ENCODE data around the gene PEAR1.

PEAR1 gene

GRCh38 chr1:156903328-156904091 lies 10.0 kb downstream of the PEAR1 start:
- DNase-seq: no peak

- DNase-seq: no peak
Observed at GRCh38 chr1:156904187-156904959, 10.9 kb downstream of the PEAR1 start.

- no peak for DNase-seq
Observed at GRCh38 chr1:156905176-156905575, 11.7 kb downstream of the PEAR1 start.

- DNase-seq: peak; percentile 47
Observed at GRCh38 chr1:156905651-156906050, 12.1 kb downstream of the PEAR1 start.

GRCh38 chr1:156906206-156906906 lies 12.8 kb downstream of the PEAR1 start:
- no peak for DNase-seq

GRCh38 chr1:156908541-156908940 lies 15.0 kb downstream of the PEAR1 start:
- DNase-seq: no peak

GRCh38 chr1:156908955-156909354 lies 15.4 kb downstream of the PEAR1 start:
- no peak for DNase-seq

- DNase-seq: no peak
Observed at GRCh38 chr1:156909671-156910070, 16.2 kb downstream of the PEAR1 start.

GRCh38 chr1:156910309-156910782 lies 16.8 kb downstream of the PEAR1 start:
- peak; percentile 45 for DNase-seq

- peak; percentile 40 for DNase-seq
Observed at GRCh38 chr1:156911577-156912298, 18.2 kb downstream of the PEAR1 start.

- DNase-seq: no peak
Observed at GRCh38 chr1:156912310-156912709, 18.8 kb downstream of the PEAR1 start.

GRCh38 chr1:156912861-156913808 lies 19.6 kb downstream of the PEAR1 start:
- no peak for DNase-seq

GRCh38 chr1:156913809-156914387 lies 20.4 kb downstream of the PEAR1 start:
- DNase-seq: no peak

GRCh38 chr1:156914440-156914856 lies 20.9 kb downstream of the PEAR1 start:
- DNase-seq: no peak

GRCh38 chr1:156920233-156921052 lies 26.9 kb downstream of the PEAR1 start, which contains the start of gene LRRC71:
TSS of gene LRRC71 (plus strand) at chr1:156920632. CDS start at chr1:156920804, 172 bp downstream.
- DNase-seq: peak; percentile 92

- no peak for DNase-seq
Observed at GRCh38 chr1:156921053-156921529, 27.6 kb downstream of the PEAR1 start.

- DNase-seq: no peak
Observed at GRCh38 chr1:156922986-156923669, 29.6 kb downstream of the PEAR1 start.

GRCh38 chr1:156923670-156924477 lies 30.4 kb downstream of the PEAR1 start:
- no peak for DNase-seq
